Measurements from ENCODE around the gene CELF5. TPM values are rescaled to one million over a fixed set of nuclear protein-coding genes. Genes with fewer than 3 reads are reported as not detected.

The CELF5 gene
- total RNA-seq, 2 donors from 2014 or later, result 0.42 to 0.59 TPM

DNA sequence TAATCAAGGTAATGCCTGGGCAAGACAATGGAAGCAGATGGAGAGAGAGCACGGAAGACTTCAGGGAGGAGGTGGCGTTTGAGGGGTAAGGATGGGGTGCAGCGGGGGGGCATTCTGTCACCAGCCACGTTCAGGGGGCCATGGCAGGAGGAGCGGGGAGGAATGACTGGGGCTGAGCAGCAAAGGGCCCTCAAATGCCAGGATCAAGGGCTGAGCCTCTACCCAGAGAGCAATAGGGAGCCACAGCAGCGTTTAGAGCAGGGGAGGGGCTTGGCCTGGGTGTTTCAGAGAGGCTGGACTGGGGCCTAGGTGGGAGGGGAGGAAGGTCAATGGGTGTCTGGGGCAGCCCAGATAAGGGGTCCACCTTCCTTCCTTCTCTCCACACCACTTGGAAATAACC, 44.3 kb downstream of the CELF5 start:
- H3K4me3 ChIP-seq, result no peak overlapping the region
- no peak overlapping the region for H3K27ac ChIP-seq
- no peak overlapping the region for H3K9ac ChIP-seq (ENCODE audit: low read depth in 2 of 2, low read length in 2 of 2)
- intact Hi-C loops (cut with DNase I), result no loop called here
- peaks cover 13% of the 10 kb centered on the region for H3K27me3 ChIP-seq
- TF ChIP-seq, protein P1, sequence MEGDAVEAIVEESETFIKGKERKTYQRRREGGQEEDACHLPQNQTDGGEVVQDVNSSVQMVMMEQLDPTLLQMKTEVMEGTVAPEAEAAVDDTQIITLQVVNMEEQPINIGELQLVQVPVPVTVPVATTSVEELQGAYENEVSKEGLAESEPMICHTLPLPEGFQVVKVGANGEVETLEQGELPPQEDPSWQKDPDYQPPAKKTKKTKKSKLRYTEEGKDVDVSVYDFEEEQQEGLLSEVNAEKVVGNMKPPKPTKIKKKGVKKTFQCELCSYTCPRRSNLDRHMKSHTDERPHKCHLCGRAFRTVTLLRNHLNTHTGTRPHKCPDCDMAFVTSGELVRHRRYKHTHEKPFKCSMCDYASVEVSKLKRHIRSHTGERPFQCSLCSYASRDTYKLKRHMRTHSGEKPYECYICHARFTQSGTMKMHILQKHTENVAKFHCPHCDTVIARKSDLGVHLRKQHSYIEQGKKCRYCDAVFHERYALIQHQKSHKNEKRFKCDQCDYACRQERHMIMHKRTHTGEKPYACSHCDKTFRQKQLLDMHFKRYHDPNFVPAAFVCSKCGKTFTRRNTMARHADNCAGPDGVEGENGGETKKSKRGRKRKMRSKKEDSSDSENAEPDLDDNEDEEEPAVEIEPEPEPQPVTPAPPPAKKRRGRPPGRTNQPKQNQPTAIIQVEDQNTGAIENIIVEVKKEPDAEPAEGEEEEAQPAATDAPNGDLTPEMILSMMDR (IDR thresholded peaks at IDR 0.05), result no peak
- no peaks in the 10 kb centered on the region for H3K36me3 ChIP-seq
- H3K9me3 ChIP-seq, result no peaks in the 10 kb centered on the region
- DNase-seq, result no peak
- H3K4me1 ChIP-seq, result no peaks in the 10 kb centered on the region

DNA sequence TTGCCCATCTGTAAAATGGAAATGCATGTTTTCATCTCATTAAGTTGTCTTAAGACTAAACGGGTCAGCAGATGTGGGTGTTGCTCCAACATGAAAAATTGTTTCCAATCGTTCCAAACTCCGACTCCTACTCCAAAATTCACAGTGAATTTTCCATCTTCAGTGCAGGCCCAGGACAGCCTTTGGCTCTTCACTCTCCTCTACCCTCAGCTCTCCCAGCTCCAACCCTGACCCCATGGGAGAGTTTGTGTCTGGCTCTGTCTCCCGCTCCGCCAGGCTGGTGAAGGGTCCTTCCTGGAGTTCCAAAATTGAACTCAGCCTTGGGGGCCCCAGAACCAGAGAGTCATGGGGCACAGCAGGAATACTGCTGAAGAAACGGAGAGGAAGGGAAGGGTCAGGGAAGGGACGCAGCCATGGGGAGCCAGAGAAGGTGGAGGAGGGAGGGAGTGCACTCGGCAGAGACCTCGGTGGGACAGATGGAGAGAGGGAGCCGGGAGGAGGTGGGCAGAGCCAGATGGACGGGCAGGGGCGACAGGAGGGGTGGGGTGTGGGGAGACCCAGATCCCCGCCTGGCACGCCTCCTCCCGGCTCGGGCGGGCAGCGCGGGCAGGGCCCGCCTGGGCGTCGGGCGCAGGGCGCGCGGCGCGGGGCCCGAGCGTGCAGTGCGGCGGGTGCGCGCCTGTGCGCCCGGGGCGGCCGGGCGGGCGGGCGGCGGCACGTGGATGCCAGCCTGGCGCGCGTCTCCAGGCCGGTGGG, 45.6 kb downstream of the CELF5 start:
- no peaks in the 10 kb centered on the region for H3K9me3 ChIP-seq
- no peak overlapping the region for H3K9ac ChIP-seq (ENCODE audit: low read depth in 2 of 2, low read length in 2 of 2)
- peaks cover 17% of the 10 kb centered on the region for H3K27me3 ChIP-seq
- H3K4me3 ChIP-seq, result no peak overlapping the region
- intact Hi-C loops (cut with DNase I), result no loop called here
- no peaks in the 10 kb centered on the region for H3K36me3 ChIP-seq
- no peak overlapping the region for H3K27ac ChIP-seq
- H3K4me1 ChIP-seq, result no peaks in the 10 kb centered on the region
- DNase-seq, result no peak
- TF ChIP-seq, protein P1 (IDR thresholded peaks at IDR 0.05), result no peak

DNA sequence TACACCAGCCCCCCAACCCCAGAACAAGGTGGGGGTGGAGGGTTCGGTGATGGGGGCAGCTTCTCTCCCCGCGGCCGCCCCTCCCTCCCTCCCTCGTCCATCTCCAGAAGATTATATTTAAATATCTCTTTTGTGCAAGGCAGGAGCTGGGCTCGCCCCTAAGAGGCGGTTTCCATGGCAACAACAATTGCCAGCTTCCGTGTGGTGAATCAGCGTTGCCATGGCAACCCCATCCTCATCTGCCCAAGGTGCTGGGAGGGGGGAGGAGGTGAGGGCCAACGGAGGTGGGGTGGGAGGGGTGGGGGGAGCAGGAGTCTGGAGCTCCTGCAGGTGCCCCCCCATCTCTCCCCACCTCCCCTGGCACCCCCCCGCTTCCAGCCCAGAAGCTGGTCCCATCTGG, 46.4 kb downstream of the CELF5 start:
- Histone ChIP-seq H3K27ac (no peak overlapping the region), H3K36me3 (no peaks in the 10 kb centered on the region), H3K9ac (ENCODE audit: low read depth in 2 of 2, low read length in 2 of 2) (no peak overlapping the region), H3K9me3 (no peaks in the 10 kb centered on the region), H3K27me3 (peaks cover 17% of the 10 kb centered on the region), H3K4me3 (no peak overlapping the region), H3K4me1 (no peaks in the 10 kb centered on the region)
- no peak for DNase-seq
- TF ChIP-seq, protein P1 (IDR thresholded peaks at IDR 0.05), result no peak
- intact Hi-C loops (cut with DNase I), result no loop called here

DNA sequence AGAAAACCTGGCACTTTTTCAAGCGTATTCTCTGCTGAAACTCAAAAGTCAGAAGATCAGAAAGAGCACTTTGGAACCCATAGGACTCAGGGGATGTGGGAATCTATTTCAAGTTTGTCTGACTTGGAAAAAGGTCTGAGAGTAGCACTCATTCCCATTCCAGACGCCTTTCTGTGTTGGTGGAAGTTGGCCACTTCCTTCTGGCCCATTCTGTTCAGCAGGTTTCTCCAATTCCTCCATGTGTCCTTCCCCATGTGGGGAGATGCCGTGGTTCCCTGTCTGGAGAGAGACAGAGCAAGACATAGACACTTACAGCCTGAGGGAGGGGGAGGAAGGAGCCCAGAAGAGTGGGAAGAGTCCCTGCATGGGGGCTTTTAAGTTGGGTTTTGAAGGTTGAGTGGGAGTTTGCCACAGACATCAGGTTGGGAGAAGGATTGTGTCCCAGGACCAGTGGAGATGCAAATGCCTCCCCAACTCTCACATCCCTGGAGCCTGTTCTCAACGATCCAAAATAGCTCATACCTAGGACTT, 48.0 kb downstream of the CELF5 start:
- Histone ChIP-seq H3K36me3 (no peaks in the 10 kb centered on the region), H3K4me3 (no peak overlapping the region), H3K4me1 (no peaks in the 10 kb centered on the region), H3K27me3 (peaks cover 17% of the 10 kb centered on the region), H3K9me3 (no peaks in the 10 kb centered on the region), H3K9ac (ENCODE audit: low read depth in 2 of 2, low read length in 2 of 2) (no peak overlapping the region), H3K27ac (no peak overlapping the region)
- TF ChIP-seq, protein P1 (IDR thresholded peaks at IDR 0.05), result no peak
- intact Hi-C loops (cut with DNase I), result no loop called here
- DNase-seq, result no peak

DNA sequence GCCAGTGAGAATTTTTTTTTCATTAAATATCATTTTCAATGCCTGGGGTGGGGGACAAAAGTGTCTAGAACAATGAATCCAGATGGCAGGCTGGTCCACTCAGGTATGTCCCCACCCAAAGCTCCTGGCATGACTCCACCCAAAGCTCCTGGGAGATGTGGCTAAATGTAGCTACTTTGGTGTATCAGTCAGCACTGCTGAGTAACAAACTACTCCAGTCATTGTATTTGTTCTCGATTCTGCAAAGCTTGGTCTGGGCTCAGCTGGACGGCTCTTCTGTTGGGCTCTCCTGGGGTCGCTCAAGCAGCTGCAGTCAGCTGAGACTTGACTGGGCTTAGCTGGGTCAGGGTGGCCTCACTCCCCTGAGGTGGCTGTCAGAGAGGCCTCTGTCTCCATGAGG, 48.5 kb downstream of the CELF5 start:
- intact Hi-C loops (cut with DNase I), result no loop called here
- no peaks in the 10 kb centered on the region for H3K36me3 ChIP-seq
- H3K9ac ChIP-seq (ENCODE audit: low read depth in 2 of 2, low read length in 2 of 2), result no peak overlapping the region
- no peak for DNase-seq
- no peak overlapping the region for H3K27ac ChIP-seq
- H3K4me3 ChIP-seq, result no peak overlapping the region
- H3K27me3 ChIP-seq, result peaks cover 17% of the 10 kb centered on the region
- H3K4me1 ChIP-seq, result no peaks in the 10 kb centered on the region
- TF ChIP-seq, protein P1 (IDR thresholded peaks at IDR 0.05), result no peak
- H3K9me3 ChIP-seq, result no peaks in the 10 kb centered on the region

All from colonic mucosa (tissue), 4 donors.